HG03175 (cell line): ENCODE data around the gene FGFRL1.
"Not testable (repeated sequence)": the region's sequence is repeated elsewhere in the genome, so short reads cannot be mapped to it uniquely, and the experiment has no call there.

Source experiments
- ATAC-seq: cut with Tn5 transposase; IDR thresholded peaks from one replicate; pipeline ENCODE4 v1.9.1; 2021; ENCODE audit warnings: mild to moderate bottlenecking, moderate library complexity; ENCODE audit not compliant: unreplicated experiment

Gene FGFRL1

GRCh38 chr4:973431-974397 lies 37.7 kb upstream of the FGFRL1 start, which contains the start of gene DGKQ:
Gene DGKQ (minus strand): TSS chr4:973569. CDS start chr4:973482, 87 bp downstream.
- peak; percentile 64 for ATAC-seq

GRCh38 chr4:974668-975067 lies 36.8 kb upstream of the FGFRL1 start:
- ATAC-seq: no peak

DNA sequence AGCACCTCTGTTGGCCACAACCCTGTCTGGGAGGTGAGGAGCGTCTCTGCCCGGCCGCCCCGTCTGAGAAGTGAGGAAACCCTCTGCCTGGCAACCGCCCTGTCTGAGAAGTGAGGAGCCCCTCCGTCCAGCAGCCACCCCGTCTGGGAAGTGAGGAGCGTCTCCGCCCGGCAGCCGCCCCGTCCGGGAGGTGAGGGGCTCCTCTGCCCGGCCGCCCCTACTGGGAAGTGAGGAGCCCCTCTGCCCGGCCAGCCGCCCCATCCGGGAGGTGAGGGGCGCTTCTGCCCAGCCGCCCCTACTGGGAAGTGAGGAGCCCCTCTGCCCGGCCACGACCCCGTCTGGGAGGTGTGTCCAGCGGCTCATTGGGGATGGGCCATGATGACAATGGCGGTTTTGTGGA lies 35.4 kb upstream of the FGFRL1 start:
- ATAC-seq: not testable (repeated sequence)

DNA sequence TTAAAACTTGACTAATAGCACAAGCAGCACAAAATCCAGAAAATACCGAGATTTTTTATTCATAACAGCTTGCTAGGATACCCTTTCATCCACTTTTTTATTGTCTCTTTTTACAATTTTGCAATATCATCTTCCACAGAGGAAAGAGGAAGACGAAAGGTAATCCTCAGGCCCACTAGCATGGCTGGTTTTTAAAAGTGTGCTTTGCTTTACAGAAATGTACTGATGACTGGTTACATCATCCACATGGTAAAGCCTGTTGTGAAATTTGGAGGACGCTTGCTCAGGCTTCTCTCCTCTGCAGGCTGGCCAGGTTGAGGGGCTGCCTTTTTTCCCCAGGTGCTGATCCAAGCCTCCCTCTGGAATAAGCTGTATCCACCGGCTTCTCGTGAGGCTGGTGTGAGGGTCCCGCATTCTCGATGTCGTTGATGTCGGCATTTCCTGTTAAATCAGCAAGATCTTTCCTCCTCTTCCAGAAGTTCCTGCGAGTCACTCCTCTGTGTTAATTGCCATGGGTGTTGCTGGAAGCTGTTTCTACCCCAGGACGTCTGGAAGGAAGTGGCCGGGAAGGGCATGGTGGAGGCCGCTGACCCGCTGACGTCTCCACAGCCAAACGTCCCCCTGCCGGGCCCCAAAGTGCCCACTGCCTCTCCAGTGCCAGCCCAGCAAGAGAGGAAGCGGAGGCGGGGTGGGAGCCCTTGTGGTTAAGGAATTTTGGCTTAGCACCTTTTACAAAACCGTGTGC lies 32.3 kb upstream of the FGFRL1 start:
- no peak for ATAC-seq

- no peak for ATAC-seq
Observed at GRCh38 chr4:982291-982690, 29.1 kb upstream of the FGFRL1 start.

- ATAC-seq: no peak
Observed at GRCh38 chr4:982814-983213, 28.6 kb upstream of the FGFRL1 start.

DNA sequence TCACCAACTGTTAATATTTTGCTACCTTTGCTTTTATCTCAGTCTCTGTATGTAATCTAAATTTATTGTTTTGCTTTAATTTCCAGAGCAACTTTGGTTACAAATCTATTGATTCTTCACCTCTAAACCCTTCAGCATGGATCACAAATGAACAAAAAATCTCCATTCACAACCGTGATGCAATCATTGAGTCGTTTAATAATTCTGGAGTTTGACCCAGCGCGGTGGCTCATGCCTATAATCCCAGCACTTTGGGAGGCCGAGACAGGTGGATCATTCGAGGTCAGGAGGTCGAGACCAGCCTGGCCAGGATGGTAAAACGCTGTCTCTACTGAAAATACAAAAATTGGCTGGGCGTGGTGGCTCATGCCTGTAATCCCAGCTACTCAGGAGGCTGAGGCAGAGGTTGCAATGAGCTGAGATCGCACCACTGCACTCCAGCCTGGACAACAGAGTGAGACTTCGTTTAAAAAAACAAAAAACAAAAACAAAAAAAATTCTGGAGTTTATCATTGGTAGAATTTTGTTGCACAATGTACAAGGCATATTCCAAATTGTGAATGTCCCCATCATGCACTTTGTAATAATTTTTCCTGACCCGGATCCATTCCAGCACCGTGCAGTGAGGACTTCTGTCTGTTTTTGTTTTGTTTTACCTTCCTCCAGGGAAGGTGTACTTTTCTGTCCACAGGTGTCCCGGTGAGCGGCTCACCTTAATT lies 26.9 kb upstream of the FGFRL1 start:
- no peak for ATAC-seq

GRCh38 chr4:985123-985830 lies 26.1 kb upstream of the FGFRL1 start:
- no peak for ATAC-seq

DNA sequence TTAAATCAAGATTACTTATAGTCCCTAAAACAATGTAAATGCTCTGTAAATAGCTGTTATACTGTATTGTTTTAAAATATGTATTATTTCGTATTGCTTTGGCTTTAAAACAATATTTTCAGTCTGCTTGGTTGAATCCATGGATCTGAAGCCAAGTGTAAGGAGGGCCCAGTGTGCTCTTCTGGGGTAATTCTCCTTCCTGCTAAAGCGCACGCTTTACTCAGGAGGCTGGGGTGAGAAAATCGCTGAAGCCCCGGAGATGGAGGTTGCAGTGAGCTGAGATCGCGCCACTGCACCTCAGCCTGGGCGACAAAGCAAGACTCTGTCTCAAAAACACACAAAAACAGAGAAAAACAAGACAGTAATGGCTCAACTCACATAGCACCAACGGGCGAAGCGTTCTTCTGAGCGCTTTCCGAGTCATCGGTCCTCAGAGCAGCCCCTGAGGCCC lies 25.0 kb upstream of the FGFRL1 start:
- ATAC-seq: peak; percentile 19

- peak; percentile 74 for ATAC-seq
Observed at GRCh38 chr4:986879-987623, 24.4 kb upstream of the FGFRL1 start, which contains the start of gene IDUA. Gene IDUA (plus strand): TSS chr4:987044. CDS start chr4:987085, 41 bp downstream.

GRCh38 chr4:987624-988513 lies 23.6 kb upstream of the FGFRL1 start:
- ATAC-seq: no peak

GRCh38 chr4:988726-989721 lies 22.4 kb upstream of the FGFRL1 start:
- no peak for ATAC-seq

GRCh38 chr4:989722-990471 lies 21.5 kb upstream of the FGFRL1 start:
- no peak for ATAC-seq

- ATAC-seq: no peak
Observed at GRCh38 chr4:990746-991367, 20.6 kb upstream of the FGFRL1 start.

GRCh38 chr4:991451-992296 lies 19.8 kb upstream of the FGFRL1 start:
- no peak for ATAC-seq
